Duodenal mucosa (tissue), 2 donors: ENCODE data around the gene TNFRSF8.
A peak's percentile ranks its signal among the peaks of the same experiment; 100 is the strongest.

Experiments
- H3K27ac ChIP-seq: one replicate; pipeline ENCODE4 v1.7.0; 2013; ENCODE audit warnings: low read depth, low read length
- H3K27me3 ChIP-seq, 2 donors: one replicate each; pipeline ENCODE4 v1.7.0; 2013; ENCODE audit warnings: low read length in 2 of 2, control low read depth in 1 of 2; ENCODE audit not compliant: insufficient read depth in 2 of 2, control insufficient read depth in 1 of 2
- H3K36me3 ChIP-seq, 2 donors: one replicate each; pipeline ENCODE4 v1.7.0; 2013; ENCODE audit warnings: low read length in 2 of 2, control low read depth in 1 of 2; ENCODE audit not compliant: insufficient read depth in 2 of 2, control insufficient read depth in 1 of 2
- H3K4me1 ChIP-seq, 2 donors: one replicate each; pipeline ENCODE4 v1.7.0; 2013; ENCODE audit warnings: low read length in 2 of 2, control low read depth in 1 of 2; ENCODE audit not compliant: insufficient read depth in 2 of 2, control insufficient read depth in 1 of 2
- H3K4me3 ChIP-seq, 2 donors: one replicate each; pipeline ENCODE4 v1.7.0; 2013; ENCODE audit warnings: low read length in 2 of 2, low read depth in 1 of 2
- H3K9ac ChIP-seq, 2 donors: one replicate each; pipeline ENCODE4 v1.7.0; 2013; ENCODE audit warnings: low read length in 2 of 2, low read depth in 1 of 2
- H3K9me3 ChIP-seq, 2 donors: one replicate each; pipeline ENCODE4 v1.7.0; 2013; ENCODE audit warnings: low read length in 2 of 2, control low read depth in 1 of 2; ENCODE audit not compliant: control insufficient read depth in 1 of 2

The TNFRSF8 gene

DNA sequence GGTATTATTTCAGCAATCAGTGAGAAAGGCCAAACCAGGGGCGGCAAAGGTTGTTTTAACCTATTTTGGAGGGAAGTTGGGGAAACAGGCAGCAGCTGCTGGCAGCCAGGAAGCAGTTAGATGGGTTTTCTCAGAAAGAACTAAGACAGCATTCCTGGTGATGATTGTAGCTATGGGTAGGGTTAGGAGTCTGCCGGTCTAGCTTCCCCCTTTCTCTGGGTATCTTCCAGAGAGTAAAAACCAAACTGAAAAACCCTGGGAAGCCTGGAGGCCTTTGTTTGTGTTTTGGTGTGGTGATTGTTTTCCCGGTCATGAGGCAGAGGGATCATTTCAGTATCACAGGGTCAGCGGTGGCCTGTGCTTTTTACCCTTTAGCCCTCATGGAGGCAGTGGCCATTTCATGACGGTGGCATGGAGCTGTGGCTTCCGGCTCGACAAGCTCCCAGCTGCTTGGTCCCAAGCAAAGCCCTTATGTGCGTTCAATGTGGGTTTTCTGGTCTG lies 84.1 kb downstream of the TNFRSF8 start:
- H3K9ac ChIP-seq: peak overlapping the region in 1 of 2 donors; percentile 8
- H3K36me3 ChIP-seq: no peaks in the 10 kb centered on the region
- H3K9me3 ChIP-seq: peaks cover 0 to 5% of the 10 kb centered on the region in 2 donors
- no peak overlapping the region for H3K4me3 ChIP-seq
- H3K27me3 ChIP-seq: no peaks in the 10 kb centered on the region
- peaks cover 68 to 80% of the 10 kb centered on the region in 2 donors for H3K4me1 ChIP-seq
- H3K27ac ChIP-seq: no peak overlapping the region

DNA sequence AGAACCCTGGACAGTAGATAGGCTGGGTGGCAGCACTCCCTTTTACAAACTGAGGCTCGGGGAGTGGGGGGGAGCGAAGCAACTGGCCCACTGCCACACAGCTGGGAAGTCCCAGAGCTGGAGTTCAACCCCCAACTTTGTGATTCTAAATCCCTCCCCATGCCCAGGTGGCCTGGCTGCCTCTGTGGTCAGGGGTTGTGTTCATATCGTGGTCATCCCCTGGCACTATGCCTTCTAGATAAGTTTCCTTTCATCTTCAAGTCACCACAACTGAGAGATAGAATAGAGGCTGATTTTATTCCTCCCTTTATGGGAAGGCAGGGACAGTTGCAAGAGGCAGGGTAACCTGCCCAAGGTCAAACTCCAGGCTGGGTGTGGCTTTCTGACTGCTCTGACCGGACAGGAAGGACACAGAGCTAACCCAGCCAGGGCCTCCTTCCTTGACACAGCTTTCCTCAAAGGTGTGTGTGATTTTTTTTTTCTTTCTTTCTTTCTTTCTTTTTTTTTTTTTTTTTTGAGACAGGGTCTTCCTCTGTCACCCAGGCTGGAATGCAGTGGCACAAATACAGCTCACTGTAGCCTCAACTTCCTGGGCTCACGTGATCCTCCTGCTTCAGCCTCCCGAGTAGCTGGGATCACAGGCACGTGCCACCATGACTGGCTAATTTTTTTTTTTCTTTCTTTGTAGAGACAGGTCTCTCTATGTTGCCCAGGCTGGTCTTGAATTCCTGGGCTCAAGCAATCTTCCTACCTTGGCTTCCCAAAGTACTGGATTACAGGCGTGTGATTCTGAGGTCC lies 85.3 kb downstream of the TNFRSF8 start:
- H3K27me3 ChIP-seq: no peaks in the 10 kb centered on the region
- peaks cover 76 to 79% of the 10 kb centered on the region in 2 donors for H3K4me1 ChIP-seq
- H3K27ac ChIP-seq: peak overlapping the region; percentile 43
- H3K4me3 ChIP-seq: peak overlapping the region in 1 of 2 donors; percentile 8
- peaks cover 0 to 5% of the 10 kb centered on the region in 2 donors for H3K9me3 ChIP-seq
- no peaks in the 10 kb centered on the region for H3K36me3 ChIP-seq
- H3K9ac ChIP-seq: peak overlapping the region; percentile 14 to 27

- H3K9me3 ChIP-seq: peaks cover 0 to 5% of the 10 kb centered on the region in 2 donors
- H3K36me3 ChIP-seq: no peaks in the 10 kb centered on the region
- H3K4me1 ChIP-seq: peaks cover 71 to 74% of the 10 kb centered on the region in 2 donors
- H3K4me3 ChIP-seq: no peak overlapping the region
- H3K27me3 ChIP-seq: no peaks in the 10 kb centered on the region
- no peak overlapping the region for H3K9ac ChIP-seq
- H3K27ac ChIP-seq: no peak overlapping the region
These were observed 86.1 kb downstream of the TNFRSF8 start for GRCh38 chr1:12148958-12149790.

- Histone ChIP-seq H3K36me3 (no peaks in the 10 kb centered on the region), H3K4me1 (peaks cover 68% of the 10 kb centered on the region in 2 donors), H3K4me3 (no peak overlapping the region), H3K9ac (no peak overlapping the region), H3K27me3 (no peaks in the 10 kb centered on the region), H3K9me3 (peaks cover 0 to 5% of the 10 kb centered on the region in 2 donors), H3K27ac (peak overlapping the region; percentile 20)
These were observed 86.7 kb downstream of the TNFRSF8 start for GRCh38 chr1:12149791-12150175.

DNA sequence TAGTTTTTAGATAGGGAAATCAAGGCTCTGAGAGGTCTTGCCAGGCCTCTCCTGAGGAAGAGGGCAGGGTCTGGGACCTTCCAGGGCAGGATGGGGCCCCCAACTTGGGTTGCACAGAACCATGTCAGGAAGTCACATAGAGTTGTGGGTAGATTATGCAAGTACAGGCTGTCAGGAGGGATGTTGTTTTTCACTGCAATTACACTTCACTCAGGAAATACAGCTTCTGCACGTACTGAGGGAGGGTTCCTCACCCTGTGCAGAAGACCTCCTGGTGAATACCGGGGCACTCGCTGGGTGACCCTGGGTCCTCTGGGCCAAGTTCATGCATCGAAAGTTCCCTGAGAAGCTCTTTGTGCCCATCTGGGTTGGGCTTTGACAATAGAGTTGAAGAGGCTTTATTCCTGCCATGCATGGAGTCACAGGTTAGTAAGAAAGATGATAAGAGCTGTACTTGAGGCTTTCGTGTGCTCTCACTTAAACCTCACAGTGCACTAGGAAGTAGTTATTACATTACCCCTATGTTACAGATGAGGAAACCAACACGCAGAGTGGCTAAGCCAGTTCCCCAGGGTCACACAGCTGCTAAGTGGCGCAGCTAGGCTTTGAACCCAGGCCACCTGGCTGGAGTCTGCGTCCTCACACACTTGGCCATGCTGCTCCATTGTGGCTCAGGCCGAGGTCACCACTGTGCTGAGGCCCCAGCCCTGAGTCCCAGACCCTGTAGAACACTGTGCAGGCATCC lies 87.5 kb downstream of the TNFRSF8 start:
- peak overlapping the region; percentile 20 for H3K27ac ChIP-seq

DNA sequence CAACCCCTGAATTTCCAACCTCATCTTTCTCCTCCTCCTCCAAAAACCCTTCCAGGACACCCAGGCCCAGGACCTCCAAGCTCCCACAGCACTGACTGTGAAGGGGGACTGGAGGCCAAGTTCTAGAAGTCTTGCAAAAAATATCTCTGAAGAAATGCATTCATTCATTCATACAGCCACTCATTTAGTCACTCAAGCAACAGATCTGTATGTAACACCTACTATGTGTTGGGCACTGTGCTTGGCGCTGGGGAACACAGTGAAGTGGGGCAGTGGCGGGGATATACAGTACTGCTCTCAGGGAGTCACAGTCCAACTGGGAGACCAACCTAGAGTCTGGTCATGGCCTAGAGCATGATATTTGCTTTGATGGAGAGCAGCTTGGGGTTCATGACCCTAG lies 88.4 kb downstream of the TNFRSF8 start:
- H3K27ac ChIP-seq: no peak overlapping the region
- H3K9ac ChIP-seq: no peak overlapping the region
- no peak overlapping the region for H3K4me3 ChIP-seq
- H3K36me3 ChIP-seq: no peaks in the 10 kb centered on the region
- no peaks in the 10 kb centered on the region for H3K27me3 ChIP-seq
- H3K9me3 ChIP-seq: peaks cover 0 to 5% of the 10 kb centered on the region in 2 donors
- peaks cover 55 to 59% of the 10 kb centered on the region in 2 donors for H3K4me1 ChIP-seq

More for the DNA sequence above, 87.5 kb downstream of the TNFRSF8 start:
- Histone ChIP-seq H3K36me3 (no peaks in the 10 kb centered on the region), H3K4me1 (peaks cover 60 to 65% of the 10 kb centered on the region in 2 donors), H3K4me3 (no peak overlapping the region), H3K9me3 (peaks cover 0 to 5% of the 10 kb centered on the region in 2 donors), H3K9ac (peak overlapping the region in 1 of 2 donors; percentile 10), H3K27me3 (no peaks in the 10 kb centered on the region)

- H3K27ac ChIP-seq: no peak overlapping the region
- H3K9me3 ChIP-seq: peaks cover 0 to 5% of the 10 kb centered on the region in 2 donors
- H3K4me3 ChIP-seq: no peak overlapping the region
- H3K27me3 ChIP-seq: no peaks in the 10 kb centered on the region
- H3K9ac ChIP-seq: no peak overlapping the region
- H3K4me1 ChIP-seq: peaks cover 47 to 53% of the 10 kb centered on the region in 2 donors
- no peaks in the 10 kb centered on the region for H3K36me3 ChIP-seq
These were observed 89.2 kb downstream of the TNFRSF8 start for GRCh38 chr1:12152113-12152891.

DNA sequence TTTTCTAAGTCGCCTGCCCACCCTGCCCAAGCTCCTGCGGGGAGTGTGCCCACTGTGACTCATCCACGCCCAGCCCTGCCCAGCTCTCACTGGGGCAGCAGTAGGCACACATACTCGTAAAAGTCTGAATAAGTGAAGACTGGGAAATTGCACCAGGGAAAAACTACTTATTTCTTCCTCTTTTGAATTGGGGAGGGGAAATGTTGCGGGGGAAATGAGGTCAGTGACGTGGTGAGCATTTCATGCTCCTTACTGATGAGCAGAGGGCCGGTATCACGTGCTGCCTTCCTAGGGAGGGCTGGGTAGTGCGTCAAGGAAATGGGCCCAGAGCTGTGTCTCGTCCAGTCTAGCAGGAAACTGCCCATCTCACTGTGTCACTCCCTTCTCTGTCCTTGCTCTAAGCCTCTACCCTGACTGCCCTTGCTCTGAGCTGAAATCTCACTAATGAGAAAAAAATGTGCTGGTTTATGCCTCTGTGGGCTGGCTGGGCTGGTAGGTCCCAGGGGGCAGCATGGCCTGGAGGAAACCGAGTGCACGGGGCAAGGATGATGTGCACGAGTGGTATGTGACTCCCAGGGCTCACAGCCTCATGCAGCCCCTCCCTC lies 90.2 kb downstream of the TNFRSF8 start:
- peaks cover 0 to 5% of the 10 kb centered on the region in 2 donors for H3K9me3 ChIP-seq
- H3K4me3 ChIP-seq: no peak overlapping the region
- no peaks in the 10 kb centered on the region for H3K27me3 ChIP-seq
- H3K27ac ChIP-seq: peak overlapping the region; percentile 35
- H3K4me1 ChIP-seq: peaks cover 37 to 53% of the 10 kb centered on the region in 2 donors
- H3K36me3 ChIP-seq: no peaks in the 10 kb centered on the region
- peak overlapping the region in 1 of 2 donors; percentile 33 for H3K9ac ChIP-seq

DNA sequence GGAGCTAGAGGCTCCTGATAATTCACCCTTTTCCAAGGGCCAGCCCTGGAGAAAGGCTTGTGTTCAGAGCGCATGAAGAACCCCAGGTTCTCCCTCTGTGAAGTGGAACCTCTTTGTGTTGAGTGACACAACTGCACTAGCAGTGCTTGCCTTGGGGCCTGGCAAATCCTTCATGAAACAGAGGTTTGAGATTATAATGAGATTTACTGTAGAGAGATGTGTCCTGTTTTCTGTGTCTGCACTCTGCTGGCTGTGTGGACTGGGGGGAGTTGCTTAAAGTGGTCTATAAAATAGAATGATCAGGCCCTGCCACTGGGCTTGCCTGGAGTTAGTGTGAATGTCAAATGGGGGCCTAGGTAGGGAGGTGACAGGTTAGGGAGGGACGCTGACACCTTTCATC lies 92.2 kb downstream of the TNFRSF8 start:
- Histone ChIP-seq H3K27ac (no peak overlapping the region), H3K9me3 (no peaks in the 10 kb centered on the region), H3K4me1 (peaks cover 26 to 43% of the 10 kb centered on the region in 2 donors), H3K4me3 (no peak overlapping the region), H3K27me3 (no peaks in the 10 kb centered on the region), H3K9ac (no peak overlapping the region), H3K36me3 (no peaks in the 10 kb centered on the region)
